ENCODE results near the gene MGRN1.
"Not testable (repeated sequence)": the region's sequence is repeated elsewhere in the genome, so short reads cannot be mapped to it uniquely, and the experiment has no call there.

The MGRN1 gene

DNA sequence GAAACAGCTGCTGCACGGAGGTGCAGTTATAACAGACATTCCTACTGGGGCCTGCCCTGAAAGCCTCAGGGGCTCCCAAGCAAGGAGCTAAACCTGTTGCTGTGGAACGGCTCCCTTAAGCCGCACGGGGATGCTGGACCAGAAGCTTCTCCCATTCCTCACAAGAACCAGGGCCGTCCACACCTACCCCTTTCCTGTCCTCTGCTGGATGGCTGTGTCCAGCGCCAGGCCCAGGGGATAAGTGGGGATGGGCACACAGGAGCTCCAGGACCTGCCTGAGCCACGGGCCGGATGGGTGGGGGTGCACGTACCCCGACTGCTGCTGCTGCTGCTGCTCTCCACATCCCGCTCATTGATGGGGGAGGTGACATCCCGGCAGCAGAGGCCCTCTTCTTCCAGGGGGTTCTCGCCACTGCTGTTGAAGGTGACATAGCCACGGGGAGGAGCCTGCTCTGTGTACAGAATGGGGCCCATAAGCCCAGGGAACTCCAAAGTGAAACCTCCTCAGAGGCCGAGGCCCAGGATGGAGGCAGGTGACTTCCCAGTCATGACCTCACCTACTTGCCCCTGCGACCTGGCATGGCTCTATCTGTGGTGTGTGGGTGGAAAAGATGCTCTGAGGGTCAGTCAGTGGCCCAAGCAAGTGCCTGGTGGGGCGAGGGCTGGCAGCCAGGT, 77.3 kb downstream of the MGRN1 start:
- DNase-seq = no peak

DNA sequence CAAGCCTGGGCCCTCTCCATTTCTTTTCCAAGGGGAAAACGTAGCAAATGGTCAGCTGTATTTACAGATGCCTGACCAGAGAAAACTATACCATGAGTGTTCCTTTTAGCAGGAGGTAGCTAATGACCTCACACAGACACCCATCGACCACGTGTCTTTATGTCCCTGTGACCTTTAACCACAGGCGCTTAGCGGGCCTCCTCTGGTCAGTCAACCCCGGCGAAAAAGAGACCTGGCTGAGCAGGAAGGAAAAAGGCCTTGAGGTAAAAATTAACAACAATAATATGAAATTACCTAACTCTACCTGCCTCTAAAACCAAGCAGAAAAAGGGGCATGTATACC, 77.8 kb downstream of the MGRN1 start:
- DNase-seq = no peak

- DNase-seq = no peak
These were observed 79.3 kb downstream of the MGRN1 start for GRCh38 chr16:4703906-4704305.

- no peak for DNase-seq
These were observed 79.9 kb downstream of the MGRN1 start for GRCh38 chr16:4704491-4704890.

GRCh38 chr16:4704913-4705312, 80.3 kb downstream of the MGRN1 start:
- DNase-seq = no peak

- no peak for DNase-seq
These were observed 82.2 kb downstream of the MGRN1 start for GRCh38 chr16:4706871-4707270.

DNA sequence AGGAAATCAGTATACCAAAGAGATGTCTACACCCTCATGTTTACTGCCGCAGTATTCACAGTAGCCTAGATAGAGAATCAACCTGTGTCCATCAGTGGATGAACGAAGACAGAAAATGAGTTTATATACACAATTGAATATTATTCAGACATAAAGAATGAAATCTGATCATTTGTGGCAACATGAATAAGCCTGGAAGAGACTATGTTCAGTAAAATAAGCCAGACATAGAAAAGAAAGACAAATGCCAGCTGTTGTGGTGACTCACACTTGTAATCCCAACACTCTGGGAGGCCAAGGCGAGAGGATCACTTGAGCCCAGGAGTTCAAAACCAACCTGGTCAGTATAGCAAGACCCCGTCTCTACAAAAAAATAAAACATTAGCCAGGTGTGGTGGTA, 84.9 kb downstream of the MGRN1 start:
- no peak for DNase-seq

GRCh38 chr16:4713663-4714501, 89.3 kb downstream of the MGRN1 start:
- no peak for DNase-seq

- DNase-seq = no peak
These were observed 90.4 kb downstream of the MGRN1 start for GRCh38 chr16:4714996-4715395.

DNA sequence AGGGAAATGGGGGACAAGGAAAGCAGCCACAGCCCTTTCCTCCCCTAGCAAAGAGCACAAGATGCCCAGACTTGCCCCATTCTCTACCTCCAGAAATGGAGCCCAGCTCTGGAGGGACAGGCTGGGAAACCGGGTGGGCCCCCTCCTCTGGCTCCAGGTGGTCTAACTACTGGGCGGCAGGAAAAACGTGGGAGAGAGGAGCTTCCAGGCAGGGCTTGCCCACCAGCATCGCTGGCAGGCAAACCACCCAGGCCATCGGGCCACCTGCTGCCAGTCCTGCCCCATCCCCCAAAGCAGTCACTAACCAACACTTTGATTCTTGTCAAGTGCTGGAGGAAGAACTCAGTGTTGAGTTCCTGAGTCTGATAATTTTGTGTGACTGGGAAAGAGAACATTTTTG, 93.8 kb downstream of the MGRN1 start:
- DNase-seq = no peak

- no peak for DNase-seq
These were observed 98.6 kb downstream of the MGRN1 start for GRCh38 chr16:4723071-4723767.

GRCh38 chr16:4724661-4725270, 100.1 kb downstream of the MGRN1 start:
- no peak for DNase-seq

DNA sequence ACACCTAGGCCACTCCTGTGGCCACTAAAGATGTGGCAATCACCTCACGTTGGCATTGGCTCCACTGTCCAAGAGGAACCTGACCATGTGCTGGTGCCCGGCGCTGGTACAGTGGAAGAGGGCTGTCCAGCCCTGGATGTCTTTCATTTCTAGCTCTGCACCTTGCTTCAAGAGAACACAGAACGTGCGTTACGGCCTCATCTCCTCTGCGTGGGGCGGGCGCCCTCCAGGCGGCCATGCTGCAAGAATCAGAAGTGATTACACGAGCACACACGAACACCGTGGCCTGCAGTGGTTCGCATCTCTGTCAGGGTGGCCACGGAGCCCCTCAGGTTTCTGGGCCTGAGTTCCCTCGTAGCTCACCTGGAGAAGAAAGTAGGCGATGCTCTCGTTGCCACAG, 102.0 kb downstream of the MGRN1 start:
- DNase-seq = no peak

DNA sequence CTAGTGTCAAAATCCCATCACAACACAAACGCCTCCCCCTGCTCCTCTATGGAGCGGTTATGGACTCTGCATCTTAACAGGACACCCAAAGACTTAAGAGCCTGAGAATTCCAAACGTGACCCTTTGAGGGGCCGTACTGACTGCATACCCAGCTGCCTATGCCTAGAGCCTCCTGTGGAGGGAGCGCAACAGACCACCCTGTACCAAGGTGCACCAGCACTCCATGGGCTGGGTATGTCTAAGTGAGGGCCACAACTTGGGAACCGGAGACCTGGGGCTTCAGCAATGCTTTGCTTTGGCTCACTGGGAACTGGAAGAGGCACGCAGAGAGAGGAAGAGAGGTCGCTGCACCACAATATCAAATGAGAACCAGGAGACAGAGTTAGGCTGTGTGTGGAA, 104.0 kb downstream of the MGRN1 start:
- no peak for DNase-seq

- no peak for DNase-seq
These were observed 105.2 kb downstream of the MGRN1 start for GRCh38 chr16:4729876-4730275.

GRCh38 chr16:4733211-4733742, 108.7 kb downstream of the MGRN1 start:
- no peak for DNase-seq

GRCh38 chr16:4733747-4734062, 109.1 kb downstream of the MGRN1 start:
- no peak for DNase-seq

DNA sequence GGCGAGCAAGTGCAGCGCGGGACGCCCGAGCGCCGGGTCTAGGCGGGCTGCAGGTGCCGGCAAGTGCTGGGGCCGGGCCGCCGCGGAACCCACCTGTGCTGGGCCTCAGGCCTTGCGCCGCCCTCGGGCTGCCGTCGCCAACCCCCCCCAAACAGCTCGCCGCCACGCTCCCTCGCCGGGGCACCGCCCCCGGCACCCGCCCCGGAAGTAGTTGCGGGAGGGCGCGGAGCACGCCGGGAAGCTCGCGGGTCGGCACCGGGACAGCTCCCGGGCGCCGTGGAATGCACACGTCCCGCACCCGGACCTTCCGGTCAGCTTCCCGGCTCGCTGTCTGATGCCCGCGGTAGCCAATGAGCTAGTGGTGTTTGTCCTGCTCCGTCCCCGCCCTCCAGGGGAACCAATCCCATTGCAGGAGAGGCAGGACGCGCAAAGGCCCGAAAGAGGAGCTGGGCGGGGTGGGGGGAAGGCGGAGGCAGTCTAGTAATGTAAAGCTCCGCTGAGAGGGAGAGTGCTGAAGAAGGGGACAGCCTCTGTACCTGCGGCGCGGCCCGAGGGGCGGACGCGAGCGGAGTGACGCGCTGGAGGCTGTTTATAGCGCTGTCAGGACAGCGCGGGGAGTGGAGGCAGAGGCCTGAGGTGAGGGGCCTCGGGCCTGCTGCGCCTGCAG, 109.6 kb downstream of the MGRN1 start, which contains the start of the genes ANKS3 and DNAAF8:
Gene ANKS3, minus strand, starts transcription at position 209 of the 667 bp plus-strand sequence. CDS start 4,122 bp downstream, outside the sequence.
Gene DNAAF8, plus strand, starts transcription at position 475 of the 667 bp plus-strand sequence. CDS start 1,978 bp downstream, outside the sequence.
- peak; percentile 94 for DNase-seq

- peak; percentile 70 for DNase-seq
These were observed 110.3 kb downstream of the MGRN1 start for GRCh38 chr16:4734730-4735535.

DNA sequence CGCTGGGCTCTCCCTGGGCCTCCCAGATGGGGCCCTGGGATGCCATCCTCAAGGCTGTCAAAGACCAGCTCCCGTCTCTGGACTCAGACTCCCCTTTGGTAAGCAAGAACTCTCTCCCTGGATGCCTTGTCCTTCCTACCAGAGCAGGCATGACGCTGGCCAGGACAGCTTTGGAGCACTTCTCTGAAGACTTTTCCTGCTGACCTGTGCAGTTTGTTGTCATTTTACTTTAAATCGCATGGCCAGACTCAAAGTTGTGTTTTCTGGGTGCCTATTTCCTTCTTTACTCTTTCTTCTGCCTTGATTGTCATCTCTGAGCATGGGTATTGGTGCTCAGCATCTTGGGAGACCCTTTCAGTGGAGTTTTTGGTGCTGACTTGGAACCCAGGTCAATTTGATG, 111.9 kb downstream of the MGRN1 start:
- DNase-seq = no peak

DNA sequence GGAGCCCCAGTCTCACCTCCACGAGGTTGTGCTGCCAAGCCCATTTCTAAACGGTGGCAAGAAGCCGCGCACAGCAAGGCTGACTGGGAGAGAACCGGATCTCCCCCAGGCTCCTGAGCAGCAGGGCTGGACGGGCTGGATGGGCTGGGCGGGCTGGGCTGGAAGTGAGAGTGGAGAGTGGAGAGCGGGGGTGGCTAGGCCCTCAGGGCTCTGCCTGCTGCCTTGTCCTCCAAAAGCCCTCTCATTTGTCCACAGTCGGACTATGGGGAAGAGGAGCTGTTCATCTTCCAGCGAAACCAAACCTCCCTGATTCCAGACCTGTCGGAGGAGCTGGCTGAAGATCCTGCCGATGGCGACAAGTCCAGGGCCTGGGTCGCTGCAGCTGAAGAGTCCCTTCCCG, 112.9 kb downstream of the MGRN1 start:
- no peak for DNase-seq

DNA sequence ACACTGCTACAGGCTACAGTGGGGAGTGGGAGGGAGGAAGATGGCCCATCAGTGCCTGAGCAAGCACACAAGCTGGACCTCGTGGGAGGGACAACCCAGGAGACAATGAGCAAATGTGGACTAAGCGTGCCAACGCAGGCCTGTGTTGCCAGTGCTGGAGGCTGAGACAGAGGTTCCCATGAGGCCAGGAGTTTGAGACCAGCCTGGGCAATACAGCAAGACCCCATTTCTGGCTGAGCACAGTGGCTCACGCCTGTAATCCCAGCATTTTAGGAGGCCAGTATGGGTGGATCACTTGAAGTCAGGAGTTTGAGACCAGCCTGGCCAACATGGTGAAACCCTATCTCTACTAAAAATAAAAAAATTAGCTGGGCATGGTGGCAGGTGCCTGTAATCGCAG, 113.7 kb downstream of the MGRN1 start:
- not testable (repeated sequence) for DNase-seq

Data from MV-4-11 (cell line).